Measurements from ENCODE around the gene RALGPS2. TPM values are rescaled to one million over a fixed set of nuclear protein-coding genes. Genes with fewer than 3 reads are reported as not detected.
"Not testable (repeated sequence)": the region's sequence is repeated elsewhere in the genome, so short reads cannot be mapped to it uniquely, and the experiment has no call there.

Gene RALGPS2
- total RNA-seq, 1 donor from 2014 or later = 24.6 TPM

DNA sequence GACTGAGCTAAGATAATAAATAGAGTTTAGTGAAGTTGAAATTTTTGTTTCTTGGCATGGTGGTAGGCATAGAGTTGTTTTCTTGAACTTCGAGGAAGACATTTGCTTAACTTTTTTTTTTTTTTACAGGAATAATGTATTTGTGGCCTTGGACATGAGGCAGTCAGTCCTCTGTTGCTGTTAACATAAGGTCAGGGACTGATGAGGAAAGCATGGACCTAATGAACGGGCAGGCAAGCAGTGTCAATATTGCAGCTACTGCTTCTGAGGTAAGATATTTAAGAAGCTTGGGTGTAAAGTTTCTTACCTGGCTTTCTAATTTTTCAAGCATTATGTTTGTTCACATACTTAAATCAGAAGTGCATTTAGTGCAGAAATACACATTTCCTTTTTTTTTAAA lies 51.5 kb downstream of the RALGPS2 start:
- ATAC-seq (peak; percentile 93), DNase-seq (ENCODE audit: low spot score) (no peak)

DNA sequence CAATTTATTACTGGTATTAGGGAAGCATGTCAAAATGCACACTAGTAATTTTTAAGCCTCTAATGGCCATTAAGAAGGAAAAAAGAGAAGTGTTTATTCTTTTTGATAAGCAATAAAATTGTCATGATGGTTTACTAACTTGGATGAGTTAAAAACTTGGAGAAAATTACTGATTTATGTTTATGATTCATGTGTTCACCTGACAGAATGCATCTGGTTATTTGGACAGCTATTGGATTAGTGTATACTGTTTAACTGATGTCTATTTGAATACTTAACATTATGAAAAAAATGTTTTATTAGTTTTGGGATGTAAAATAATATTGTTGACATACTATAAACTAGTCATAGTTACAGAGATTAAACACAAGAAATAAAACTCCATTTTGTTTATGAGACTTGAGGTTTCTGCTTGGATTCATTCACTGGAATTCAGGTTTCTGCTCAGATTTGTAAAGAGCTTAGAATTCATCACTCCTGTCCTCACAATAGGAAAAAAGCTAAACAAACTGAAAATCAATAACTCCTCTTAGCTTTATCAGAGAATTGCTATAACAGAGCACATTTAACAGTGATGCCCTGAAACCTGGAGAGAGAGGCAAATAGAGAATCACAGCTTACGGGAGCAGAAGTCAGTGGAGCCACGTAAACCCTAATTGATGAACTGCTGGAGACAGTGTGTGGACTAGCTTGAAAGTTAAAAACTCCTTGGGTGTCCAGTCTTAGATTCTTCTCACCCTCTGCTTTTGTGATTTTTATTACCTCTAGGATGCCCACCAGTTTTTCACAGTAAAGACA lies 56.7 kb downstream of the RALGPS2 start:
- ATAC-seq = no peak
- no peak for DNase-seq (ENCODE audit: low spot score)

DNA sequence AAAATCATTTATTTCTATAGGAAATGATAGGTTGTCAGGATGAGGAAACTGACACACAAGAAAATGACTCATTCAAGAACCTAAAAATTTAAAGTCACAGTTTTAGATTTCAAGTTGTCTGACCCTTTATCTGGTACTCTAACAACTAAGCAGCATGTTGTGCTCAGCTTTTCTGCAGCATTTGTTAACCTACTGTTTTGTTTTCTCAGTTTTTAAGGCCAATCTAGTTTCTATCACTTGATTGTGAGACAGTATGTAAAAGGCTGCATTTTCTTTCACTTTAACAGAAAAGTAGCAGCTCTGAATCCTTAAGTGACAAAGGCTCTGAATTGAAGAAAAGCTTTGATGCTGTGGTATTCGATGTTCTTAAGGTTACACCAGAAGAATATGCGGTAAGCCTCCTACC lies 59.1 kb downstream of the RALGPS2 start:
- no peak for ATAC-seq

DNA sequence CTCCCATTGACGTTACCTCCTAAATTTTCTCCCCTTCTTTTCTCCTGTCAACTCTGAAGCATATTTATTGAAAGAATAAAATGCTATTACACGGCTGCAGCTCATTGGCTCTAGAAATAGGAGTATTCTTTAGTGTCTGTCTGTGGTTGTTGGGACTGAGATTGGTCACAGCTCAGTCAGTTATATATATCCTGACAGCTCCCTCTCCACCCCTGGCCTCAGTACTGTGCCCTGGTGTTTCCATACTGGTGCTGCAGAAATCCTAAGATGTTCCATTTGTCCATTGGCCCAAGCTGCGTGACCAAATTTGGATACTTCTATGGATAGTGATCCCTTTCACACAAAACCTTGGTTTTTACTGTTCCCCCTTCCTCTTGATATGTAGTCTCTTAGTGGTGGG lies 67.3 kb downstream of the RALGPS2 start:
- no peak for DNase-seq (ENCODE audit: low spot score)

More for the DNA sequence above, 59.1 kb downstream of the RALGPS2 start:
- DNase-seq (ENCODE audit: low spot score) = no peak

DNA sequence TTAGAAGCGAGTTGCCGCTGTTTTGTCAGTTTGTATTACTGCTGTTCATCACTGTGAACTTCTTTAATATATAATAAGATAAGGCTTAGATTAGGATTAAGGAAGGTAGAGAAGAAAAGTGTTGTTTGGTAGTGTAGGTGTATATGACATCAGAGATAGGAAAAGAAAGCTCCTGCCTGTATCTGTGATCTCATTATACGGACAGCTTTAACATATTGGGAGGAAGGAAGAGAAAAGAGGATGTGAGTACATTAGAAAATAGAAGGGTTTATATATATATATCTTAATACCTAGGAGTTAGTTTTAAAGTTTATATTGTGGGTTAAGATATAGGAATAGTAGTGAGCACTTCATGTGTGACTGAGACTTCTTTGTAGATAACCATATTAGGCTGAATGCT lies 71.0 kb downstream of the RALGPS2 start:
- DNase-seq (ENCODE audit: low spot score) (no peak), ATAC-seq (no peak)

More for the DNA sequence above, 67.3 kb downstream of the RALGPS2 start:
- ATAC-seq = no peak

DNA sequence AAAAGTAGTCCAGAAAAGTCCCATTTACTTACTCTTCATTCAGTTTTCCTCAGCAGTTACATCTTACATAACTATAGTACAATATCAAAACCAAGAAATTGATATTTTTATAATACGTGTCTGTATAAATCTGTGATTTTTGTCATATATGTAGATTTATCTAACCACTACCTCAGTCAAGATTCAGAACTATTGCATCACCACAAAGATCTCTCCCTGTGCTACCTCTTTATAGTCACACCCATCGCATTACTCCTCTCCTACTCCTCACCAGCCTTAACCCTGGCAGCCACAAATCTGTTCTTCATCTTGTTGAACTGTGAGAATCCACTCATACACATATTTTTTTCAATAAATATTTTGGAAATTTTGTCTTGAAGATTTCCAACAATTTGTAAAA lies 72.5 kb downstream of the RALGPS2 start:
- ATAC-seq = no peak
- no peak for DNase-seq (ENCODE audit: low spot score)

DNA sequence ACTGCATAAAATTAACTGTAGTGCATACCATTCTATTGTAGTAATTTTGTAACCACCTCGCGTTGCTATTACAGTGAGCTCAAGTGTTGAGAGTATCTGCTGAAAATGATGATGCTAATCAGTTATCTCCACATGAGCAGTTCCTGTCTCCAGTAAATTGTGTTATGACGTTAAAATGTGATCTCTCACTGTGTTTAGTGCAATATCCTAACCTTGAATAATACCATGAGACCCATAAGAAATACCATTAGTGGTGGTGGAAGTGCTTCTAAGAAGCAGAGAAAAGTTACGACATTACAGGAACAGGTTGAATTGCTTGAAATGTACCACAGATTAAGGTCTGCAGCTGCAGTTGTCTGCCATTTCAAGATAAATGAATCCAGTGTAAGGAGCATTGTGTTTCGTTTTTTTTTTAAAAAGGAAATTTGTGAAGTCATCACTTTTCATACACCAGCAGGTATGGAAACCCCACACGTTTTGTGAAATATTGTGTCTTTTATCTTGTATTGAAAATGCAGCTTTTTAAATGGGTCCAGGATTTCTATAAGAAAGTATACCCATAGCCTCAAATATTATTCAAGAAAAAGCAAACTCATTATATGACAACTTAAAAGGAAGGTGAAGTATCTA lies 73.3 kb downstream of the RALGPS2 start:
- DNase-seq (ENCODE audit: low spot score) (no peak), ATAC-seq (no peak)

DNA sequence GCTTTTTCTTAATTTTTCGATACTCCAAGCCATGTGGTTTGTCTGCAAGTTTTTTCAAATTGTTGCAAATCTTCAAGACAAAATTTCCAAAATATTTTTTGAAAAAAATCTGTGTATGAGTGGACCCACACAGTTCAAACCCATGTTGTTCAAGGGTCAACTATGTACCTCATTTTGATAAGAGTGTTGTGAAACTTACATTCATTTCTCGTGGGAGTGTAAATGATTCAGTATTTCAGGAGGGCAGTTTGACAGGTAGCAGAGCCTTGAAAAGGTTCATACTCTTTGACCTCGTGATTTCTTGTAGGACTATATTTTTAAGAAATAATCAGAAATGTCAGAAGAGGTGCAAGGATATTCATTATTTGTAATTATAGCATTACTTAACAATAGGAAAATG lies 77.8 kb downstream of the RALGPS2 start:
- DNase-seq (ENCODE audit: low spot score) (no peak), ATAC-seq (no peak)

DNA sequence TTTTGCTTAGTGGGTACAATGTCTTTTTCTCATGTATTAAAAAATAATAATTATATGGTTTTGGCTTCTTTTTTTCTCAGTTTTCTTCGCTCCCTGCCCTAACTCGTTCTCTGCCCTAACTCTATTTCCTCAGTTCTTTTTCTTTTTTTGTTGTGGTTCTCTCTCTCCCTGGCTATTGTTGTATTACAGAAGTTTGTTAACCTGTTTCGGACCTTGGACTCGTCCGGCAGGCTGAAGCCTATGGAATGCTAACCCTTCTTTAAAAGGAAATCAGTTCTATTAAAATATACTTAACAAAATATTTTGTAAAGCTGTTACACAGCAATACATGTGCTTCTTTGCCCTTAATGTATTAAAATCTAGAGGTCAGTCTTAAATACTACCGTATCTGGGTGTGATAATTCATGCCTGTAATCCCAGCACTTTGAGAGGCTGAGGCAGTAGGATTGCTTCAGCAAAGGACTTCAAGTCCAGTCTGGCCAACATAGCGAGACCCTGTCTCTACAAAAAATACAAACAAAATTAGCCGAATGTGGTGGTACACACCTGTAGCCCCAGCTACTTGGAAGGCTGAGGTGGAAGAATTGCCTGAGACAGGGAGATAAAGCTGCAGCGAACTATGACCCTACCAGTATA lies 81.7 kb downstream of the RALGPS2 start:
- ATAC-seq = no peak
- DNase-seq (ENCODE audit: low spot score) = no peak

DNA sequence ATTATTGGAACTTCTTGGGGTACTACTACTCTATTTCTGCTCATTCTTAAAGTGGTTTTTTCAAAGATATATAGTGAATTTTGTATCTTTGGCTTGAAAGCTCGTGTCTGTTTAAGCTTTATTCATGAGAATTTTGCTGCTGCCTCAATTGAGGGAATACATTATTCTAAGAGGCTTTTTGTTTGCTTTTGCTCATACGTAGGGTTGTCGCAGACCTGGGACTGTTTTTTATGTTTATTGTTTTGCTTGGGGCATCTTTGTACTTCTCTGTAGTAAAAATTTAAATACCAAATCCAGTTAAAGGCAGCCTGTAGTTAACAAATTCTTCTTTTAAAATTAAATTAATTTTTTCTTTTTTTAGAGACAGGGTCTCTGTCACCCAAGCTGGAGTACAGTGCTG lies 83.5 kb downstream of the RALGPS2 start:
- ATAC-seq = no peak
- DNase-seq (ENCODE audit: low spot score) = no peak

DNA sequence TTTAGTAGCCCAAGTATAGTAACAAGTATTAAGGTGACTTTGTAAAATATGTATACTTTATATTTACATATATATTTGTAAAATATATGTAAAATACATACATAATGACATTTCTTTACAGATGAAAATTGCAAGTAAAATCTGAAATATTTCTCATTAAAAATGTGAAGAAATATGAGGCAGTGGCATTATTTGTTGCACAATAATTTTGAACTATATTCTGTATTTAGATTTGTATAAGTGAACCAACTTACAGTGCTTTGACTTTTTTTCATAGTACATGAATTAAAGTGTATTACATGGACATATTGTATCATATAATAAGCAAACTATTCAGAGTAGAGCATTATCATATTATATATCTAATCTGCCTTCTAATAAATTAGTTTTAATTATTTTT lies 85.5 kb downstream of the RALGPS2 start:
- no peak for ATAC-seq
- DNase-seq (ENCODE audit: low spot score) = no peak

DNA sequence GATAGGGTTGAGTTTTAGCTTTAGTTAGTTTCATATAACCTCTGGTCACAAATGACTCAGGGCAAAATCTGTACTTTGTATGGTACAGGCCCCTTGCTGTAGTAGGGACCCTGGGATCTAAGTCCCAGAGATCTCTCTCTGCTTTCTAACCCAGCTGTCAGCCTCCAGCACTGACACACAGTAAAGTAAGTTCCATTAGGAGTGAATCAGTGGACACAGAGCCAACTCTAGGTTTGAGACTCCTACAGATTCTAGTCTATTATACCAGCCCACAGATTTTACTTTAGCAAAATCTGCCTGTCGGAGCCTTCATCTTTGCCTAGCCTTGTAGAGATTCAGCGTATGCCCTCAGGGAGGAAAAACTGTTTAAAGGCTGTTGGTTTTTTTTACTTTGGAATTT lies 93.4 kb downstream of the RALGPS2 start:
- no peak for DNase-seq (ENCODE audit: low spot score)
- no peak for ATAC-seq

DNA sequence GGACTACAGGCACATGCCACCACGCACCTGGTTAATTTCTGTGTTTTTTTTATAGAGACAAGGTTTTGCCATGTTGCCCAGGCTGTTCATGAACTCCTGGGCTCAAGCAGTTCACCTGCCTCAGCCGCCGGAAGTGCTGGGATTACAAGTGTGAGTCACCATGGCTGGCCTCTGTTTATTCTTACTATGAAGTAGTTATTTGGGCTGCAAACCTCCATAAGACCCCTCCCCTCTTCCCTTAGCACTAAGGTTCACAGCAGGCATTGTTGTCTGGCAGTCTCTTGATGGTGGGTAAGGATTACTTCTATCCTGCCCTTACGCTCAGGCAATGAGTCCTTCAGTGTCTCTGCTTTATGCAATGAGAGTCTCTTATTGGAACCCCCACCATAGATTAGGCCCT lies 94.1 kb downstream of the RALGPS2 start:
- DNase-seq (ENCODE audit: low spot score) = no peak
- no peak for ATAC-seq

DNA sequence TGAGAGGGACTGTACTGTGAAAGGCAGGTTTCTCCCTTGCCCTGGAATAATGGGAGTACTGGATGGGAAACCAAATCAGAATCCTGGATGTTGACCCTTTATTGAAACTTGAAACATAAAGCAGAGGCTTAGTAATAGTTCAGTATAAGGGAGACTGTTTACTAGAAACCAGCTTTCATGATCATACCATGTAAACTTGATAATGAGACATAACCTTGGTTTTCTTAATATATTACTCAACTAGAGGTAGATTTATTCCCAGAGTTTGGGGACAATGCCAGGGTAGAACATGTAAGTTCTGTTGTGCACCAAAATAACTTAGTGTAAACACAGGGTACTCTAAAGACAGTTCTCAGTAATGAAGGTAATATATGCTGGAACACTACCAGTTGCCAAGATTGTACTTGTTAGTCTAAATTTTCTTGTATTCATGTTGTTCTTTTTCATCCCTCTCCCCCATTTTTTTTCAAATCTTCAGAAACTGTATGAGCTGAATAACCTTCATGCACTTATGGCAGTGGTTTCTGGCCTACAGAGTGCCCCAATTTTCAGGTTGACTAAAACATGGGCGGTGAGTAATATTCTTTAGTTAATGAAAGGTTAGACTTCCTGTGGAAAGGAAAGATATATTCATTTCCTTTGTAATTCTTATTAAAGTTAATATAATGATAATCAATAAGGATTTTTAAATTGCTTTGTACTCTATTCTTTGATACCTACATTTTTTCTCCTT lies 96.3 kb downstream of the RALGPS2 start:
- DNase-seq (ENCODE audit: low spot score) (no peak), ATAC-seq (no peak)

DNA sequence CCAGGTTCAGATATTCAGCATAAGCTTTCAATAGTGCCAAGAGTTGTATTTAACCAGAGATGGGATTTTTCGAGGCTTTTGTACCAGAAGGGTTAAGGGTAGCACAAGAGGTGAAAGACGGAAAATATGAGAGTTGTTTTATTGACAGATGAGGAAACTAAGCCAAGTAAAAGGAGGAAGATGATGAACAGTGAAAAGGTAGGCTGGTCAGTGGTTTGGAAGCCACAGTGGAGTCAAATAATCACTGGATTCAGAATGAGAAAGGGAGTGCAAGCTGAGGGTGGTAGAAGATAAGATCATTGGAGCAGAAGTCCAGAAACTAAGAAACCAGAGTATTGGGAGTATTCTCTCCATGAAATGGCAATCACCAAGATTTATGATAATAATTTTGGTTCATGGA lies 100.1 kb downstream of the RALGPS2 start:
- DNase-seq (ENCODE audit: low spot score) (no peak), ATAC-seq (no peak)

DNA sequence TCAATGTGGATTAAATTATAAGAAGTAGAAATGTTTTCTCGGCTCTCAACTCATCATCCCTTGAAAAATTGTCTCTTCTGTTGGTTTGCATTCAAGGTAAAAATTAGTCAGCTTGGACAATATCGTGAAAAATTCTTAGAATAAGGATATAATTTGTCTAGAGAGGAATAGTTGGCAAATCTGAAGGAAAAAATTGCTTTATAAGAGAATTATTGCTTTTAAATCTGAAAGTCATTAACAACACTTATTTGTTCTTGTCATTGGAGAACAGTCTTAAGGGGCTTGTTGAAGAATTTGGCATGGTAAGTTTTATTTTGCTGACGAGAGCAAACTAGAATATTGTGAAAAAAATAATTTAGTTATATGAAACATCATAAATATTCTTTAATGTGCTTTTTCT lies 119.4 kb downstream of the RALGPS2 start:
- no peak for ATAC-seq
- no peak for DNase-seq (ENCODE audit: low spot score)

DNA sequence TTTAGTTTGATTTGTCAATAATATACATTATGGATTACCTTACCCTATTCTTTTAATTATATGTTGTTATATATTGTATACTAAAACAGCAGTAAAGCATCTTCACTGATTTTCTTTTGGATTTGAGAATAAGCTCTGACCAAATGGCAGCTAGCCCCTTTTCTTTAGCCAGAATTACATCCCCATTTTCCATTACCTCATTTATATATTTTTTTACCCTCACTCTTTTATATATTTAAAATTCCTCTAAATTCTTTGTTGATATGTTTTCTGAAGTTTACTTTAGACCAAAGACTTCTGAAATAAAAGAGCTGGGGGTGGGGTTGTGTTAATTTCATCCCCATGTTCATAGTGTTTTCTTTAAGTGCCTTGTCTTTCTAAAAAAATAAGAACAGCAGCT lies 121.3 kb downstream of the RALGPS2 start:
- ATAC-seq (no peak), DNase-seq (ENCODE audit: low spot score) (no peak)

DNA sequence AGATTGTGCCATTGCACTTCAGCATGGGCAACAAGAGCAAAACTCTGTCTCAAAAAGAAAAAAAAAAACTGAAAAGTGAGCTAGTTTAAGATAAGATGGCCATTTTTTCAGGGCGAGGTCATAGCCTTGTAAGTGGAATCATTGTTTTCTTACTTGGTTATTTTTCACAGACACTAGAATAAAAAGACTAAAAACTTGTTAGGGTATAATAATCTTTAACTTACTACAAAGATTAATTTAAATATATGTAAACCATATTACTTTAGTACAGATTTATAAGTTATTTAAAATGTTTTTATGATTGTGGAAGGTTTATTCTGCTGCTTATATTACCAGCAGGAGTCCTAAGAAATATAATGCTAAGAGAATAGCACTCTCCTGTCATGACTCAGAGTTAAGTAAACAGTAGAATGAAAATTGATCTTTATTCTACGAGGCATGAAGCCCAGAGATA lies 122.4 kb downstream of the RALGPS2 start:
- DNase-seq (ENCODE audit: low spot score) (no peak), ATAC-seq (peak; percentile 90)

DNA sequence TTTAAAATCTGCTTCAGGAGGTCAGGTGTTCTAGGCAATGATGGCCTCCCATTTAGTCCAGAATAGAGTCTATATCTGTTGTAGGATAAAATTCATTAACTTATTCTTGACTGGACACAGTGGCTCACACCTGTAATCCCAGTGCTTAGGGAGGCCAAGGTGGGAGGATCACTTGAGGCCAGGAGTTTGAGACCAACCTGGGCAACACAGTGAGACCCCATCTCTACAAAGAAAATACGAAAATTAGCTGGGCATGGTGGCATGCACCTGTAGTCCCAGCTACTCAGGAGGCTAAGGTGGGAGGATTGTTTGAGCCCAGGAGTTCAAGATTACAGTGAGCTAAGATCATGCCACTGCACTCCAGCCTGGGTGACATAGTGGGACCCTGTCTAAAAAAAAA lies 122.9 kb downstream of the RALGPS2 start:
- ATAC-seq; DNase-seq (ENCODE audit: low spot score): not testable (repeated sequence)

DNA sequence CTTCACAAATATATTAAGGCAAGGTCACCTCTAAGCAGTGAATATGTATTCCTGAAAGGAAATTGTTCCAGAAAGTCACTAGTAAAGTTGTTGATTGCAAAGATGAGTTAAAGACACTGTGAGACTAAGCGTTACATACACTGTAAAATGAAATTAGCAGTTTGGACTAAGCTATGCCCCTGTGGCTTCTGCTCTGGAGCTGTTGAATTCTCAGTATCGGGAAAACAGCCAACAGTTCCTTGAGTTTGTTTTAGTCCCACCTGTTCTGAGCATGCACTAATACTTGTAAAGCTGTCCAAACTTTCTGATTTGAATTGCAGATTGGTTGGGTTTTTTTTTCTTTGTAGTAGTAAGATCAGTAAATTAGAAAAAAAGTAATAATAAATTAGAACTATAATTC lies 124.9 kb downstream of the RALGPS2 start:
- DNase-seq (ENCODE audit: low spot score) (no peak), ATAC-seq (peak; percentile 52)

DNA sequence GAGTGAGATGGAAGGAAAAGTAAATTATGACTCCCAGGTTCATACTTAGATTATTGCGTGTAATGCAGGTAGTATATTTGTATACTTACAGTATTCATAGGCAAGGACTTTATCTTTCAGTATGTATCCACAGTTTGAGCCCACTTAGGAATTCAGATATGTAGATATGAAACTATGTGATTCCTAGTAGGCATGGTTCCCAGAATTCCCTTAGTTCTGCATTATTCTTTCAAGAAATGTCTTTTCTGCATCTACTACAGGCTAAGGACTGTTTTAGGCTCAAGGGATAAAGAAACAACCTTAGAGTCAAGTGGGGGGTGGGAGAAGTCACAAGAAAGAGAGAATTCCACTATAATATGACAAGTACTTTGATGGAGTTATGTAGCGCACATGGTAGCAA lies 132.1 kb downstream of the RALGPS2 start:
- no peak for DNase-seq (ENCODE audit: low spot score)
- no peak for ATAC-seq
